Adrenal gland (tissue), 12 donors: ENCODE results near the gene POLE2. TPM values are rescaled to one million over a fixed set of nuclear protein-coding genes. Genes with fewer than 3 reads are reported as not detected.

Experiments
- DNase-seq, 7 donors: peaks; one replicate each; pipeline ENCODE4 v3.0.0-alpha.2; 2019 to 2020
- H3K27ac ChIP-seq, 5 donors: fragments of 200-600 bp; sonication (generic) in 4 of 5; 1 replicate in 3 of 5; 2 replicates in 2 of 5; pipeline versions ENCODE4 v1.5.1 to v1.8.0; 2016 to 2020; ENCODE audit warnings: mild to moderate bottlenecking in 1 of 5
- H3K27me3 ChIP-seq: fragments of 200-600 bp; 2 replicates; pipeline ENCODE4 v1.8.0; 2021
- H3K36me3 ChIP-seq, 2 donors: fragments of 200-600 bp; replicated peaks in 1 of 2; 1 replicate in 1 of 2; 2 replicates in 1 of 2; pipeline versions ENCODE4 v1.5.1 to v1.8.0; 2018 to 2022
- H3K4me1 ChIP-seq, 2 donors: fragments of 200-600 bp; replicated peaks in 1 of 2; 1 replicate in 1 of 2; 2 replicates in 1 of 2; pipeline versions ENCODE4 v1.5.1 to v1.8.0; 2018 to 2021
- H3K4me3 ChIP-seq, 4 donors: fragments of 200-600 bp; sonication (generic) in 3 of 4; one replicate each; pipeline ENCODE4 v1.5.1; 2016 to 2018
- H3K9me3 ChIP-seq, 3 donors: fragments of 200-600 bp; sonication (generic) in 1 of 3; replicated peaks in 1 of 3; 1 replicate in 2 of 3; 2 replicates in 1 of 3; pipeline versions ENCODE4 v1.5.1 to v1.8.0; 2016 to 2021
- CTCF ChIP-seq, 6 experiments: fragments of 450-650 bp in 4 of 6; fragments of 200-600 bp in 2 of 6; sonication (generic) in 1 of 6; IDR thresholded peaks; 1 replicate in 5 of 6; 2 replicates in 1 of 6; pipeline versions ENCODE4 v1.5.1 to v1.8.0; 2016 to 2021; ENCODE audit warnings: antibody characterized with exemption in 6 of 6, mild to moderate bottlenecking in 2 of 6, moderate library complexity in 1 of 6
- POLR2A ChIP-seq, 2 donors: fragments of 450-650 bp; IDR thresholded peaks; one replicate each; pipeline ENCODE4 v1.6.1; 2017; ENCODE audit warnings: antibody characterized with exemption in 2 of 2, mild to moderate bottlenecking in 2 of 2, moderate library complexity in 1 of 2
- WGBS, 4 donors: extraction: QIAGEN DNeasy Blood & Tissue Kit in 2 of 4; methylation state at CpG; one replicate each; pipeline versions ENCODE4 v1.1.5 to v1.1.7; 2013 to 2017; 5-methylcytosine and 5-hydroxymethylcytosine counted together
- intact Hi-C, 2 donors: fragments of 100-400 bp; cut with DNase I; formaldehyde crosslinking; loops; one replicate each; pipeline versions ENCODE4 v1.14.1 to v1.15.0; 2022 to 2023
- polyA plus RNA-seq, 3 donors: library from polyadenylated mRNA; stranded (reverse); fragments of 200-250 nt in 2 of 3; fragments of 350-450 nt in 1 of 3; fragmentation: Illumina TruSeq in 1 of 3; extraction: RNeasy Lipid Tissue Mini Kit (QIAGEN cat#74804) in 1 of 3; gene quantifications; one replicate each; pipeline ENCODE4 v1.2.3, GENCODE V29; 2013 to 2014
- total RNA-seq, 9 donors: library from RNA; depleted of rRNA in 4 of 9; stranded (reverse); fragments of >200 nt in 4 of 9; fragments of 120-200 nt in 1 of 9; fragmentation: NEBNext Ultra II Directional in 1 of 9; extraction: Animal tissue kit (Norgen Biotek cat#: 25700) in 1 of 9; gene quantifications; one replicate each; pipeline versions ENCODE4 v1.1.0 to v1.2.4, GENCODE V29; 2013 to 2023
- donor health status: healthy with polysubstance abuse.
- donor health status: Bipolar disorder and iron deficiency.
- donor health status: DM: yes; HTN: yes; CAD: no.
- donor health status: DM: no; HTN: no; CAD: no.
- donor health status: DM: no; HTN: no; CAD: no.
- donor health status: DM: yes; HTN: yes; CAD: no.

The POLE2 gene
- total and polyA plus RNA-seq, 12 donors: 0.95 to 10.4 (median 1.7) TPM

- no peak overlapping the region for H3K27ac ChIP-seq
- H3K27me3 ChIP-seq: no peaks in the 10 kb centered on the region
- peaks cover 0 to 15% of the 10 kb centered on the region in 2 donors for H3K36me3 ChIP-seq
- no peak for TF ChIP-seq POLR2A (IDR thresholded peaks at IDR 0.05)
- TF ChIP-seq CTCF (IDR thresholded peaks at IDR 0.05): no peak
- no peak overlapping the region for H3K4me3 ChIP-seq
- DNase-seq: no peak
- 92 to 97% (median 93%) methylated on average over 6 of the region's 6 CpGs for WGBS, 4 donors
- H3K4me1 ChIP-seq: peaks cover 4 to 20% of the 10 kb centered on the region in 2 donors
- H3K9me3 ChIP-seq: no peaks in the 10 kb centered on the region
- intact Hi-C loops: no loop called here
Measured at GRCh38 chr14:49615776-49616175, 72.2 kb downstream of the POLE2 start.

GRCh38 chr14:49614196-49614595, 73.8 kb downstream of the POLE2 start:
- Histone ChIP-seq H3K27ac (no peak overlapping the region), H3K4me3 (no peak overlapping the region), H3K36me3 (peaks cover 0 to 15% of the 10 kb centered on the region in 2 donors), H3K9me3 (no peaks in the 10 kb centered on the region), H3K27me3 (no peaks in the 10 kb centered on the region), H3K4me1 (peaks cover 0 to 15% of the 10 kb centered on the region in 2 donors)
- intact Hi-C loops: no loop called here
- DNase-seq: no peak
- WGBS, 4 donors: 91 to 98% (median 97%) methylated on average over 2 of the region's 2 CpGs
- no peak for TF ChIP-seq POLR2A (IDR thresholded peaks at IDR 0.05)
- no peak for TF ChIP-seq CTCF (IDR thresholded peaks at IDR 0.05)

GRCh38 chr14:49612671-49613070, 75.3 kb downstream of the POLE2 start:
- no peak for DNase-seq
- H3K36me3 ChIP-seq: peaks cover 0 to 1% of the 10 kb centered on the region in 2 donors
- H3K4me1 ChIP-seq: no peaks in the 10 kb centered on the region
- no peak overlapping the region for H3K27ac ChIP-seq
- intact Hi-C loops: no loop called here
- H3K9me3 ChIP-seq: no peaks in the 10 kb centered on the region
- TF ChIP-seq POLR2A (IDR thresholded peaks at IDR 0.05): no peak
- TF ChIP-seq CTCF (IDR thresholded peaks at IDR 0.05): no peak
- H3K27me3 ChIP-seq: no peaks in the 10 kb centered on the region
- no peak overlapping the region for H3K4me3 ChIP-seq
- WGBS, 4 donors: 87 to 91% (median 90%) methylated on average over 8 of the region's 8 CpGs

- TF ChIP-seq POLR2A (IDR thresholded peaks at IDR 0.05) (no peak), CTCF (IDR thresholded peaks at IDR 0.05) (no peak)
- Histone ChIP-seq H3K27ac (no peak overlapping the region), H3K27me3 (no peaks in the 10 kb centered on the region), H3K4me3 (no peak overlapping the region), H3K4me1 (no peaks in the 10 kb centered on the region), H3K36me3 (no peaks in the 10 kb centered on the region), H3K9me3 (no peaks in the 10 kb centered on the region)
- 93 to 95% (median 94%) methylated on average over 4 of the region's 4 CpGs for WGBS, 4 donors
- intact Hi-C loops: no loop called here
- no peak for DNase-seq
Measured at GRCh38 chr14:49612251-49612650, 75.8 kb downstream of the POLE2 start.
